ENCODE results near the gene RILP.

RILP gene

DNA sequence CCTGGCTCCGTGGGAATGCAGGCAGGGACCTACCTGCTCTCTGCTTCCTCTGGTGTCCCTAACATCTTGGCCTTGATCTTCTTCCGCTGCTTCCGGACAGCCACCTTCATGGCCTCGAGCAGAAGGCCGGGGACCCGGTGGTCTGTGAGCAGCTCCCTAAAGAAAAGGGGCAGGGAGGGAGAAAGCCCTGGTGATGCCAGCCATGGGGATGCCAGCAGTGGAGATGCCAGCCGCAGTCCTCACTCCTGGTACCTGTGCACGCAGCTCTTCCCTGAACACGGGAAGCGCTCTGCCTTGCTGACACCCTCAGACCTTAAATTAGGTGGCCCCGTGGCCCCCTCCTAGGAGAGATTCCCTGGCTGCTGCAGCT, 1.9 kb downstream of the RILP start:
- DNase-seq = no peak

DNA sequence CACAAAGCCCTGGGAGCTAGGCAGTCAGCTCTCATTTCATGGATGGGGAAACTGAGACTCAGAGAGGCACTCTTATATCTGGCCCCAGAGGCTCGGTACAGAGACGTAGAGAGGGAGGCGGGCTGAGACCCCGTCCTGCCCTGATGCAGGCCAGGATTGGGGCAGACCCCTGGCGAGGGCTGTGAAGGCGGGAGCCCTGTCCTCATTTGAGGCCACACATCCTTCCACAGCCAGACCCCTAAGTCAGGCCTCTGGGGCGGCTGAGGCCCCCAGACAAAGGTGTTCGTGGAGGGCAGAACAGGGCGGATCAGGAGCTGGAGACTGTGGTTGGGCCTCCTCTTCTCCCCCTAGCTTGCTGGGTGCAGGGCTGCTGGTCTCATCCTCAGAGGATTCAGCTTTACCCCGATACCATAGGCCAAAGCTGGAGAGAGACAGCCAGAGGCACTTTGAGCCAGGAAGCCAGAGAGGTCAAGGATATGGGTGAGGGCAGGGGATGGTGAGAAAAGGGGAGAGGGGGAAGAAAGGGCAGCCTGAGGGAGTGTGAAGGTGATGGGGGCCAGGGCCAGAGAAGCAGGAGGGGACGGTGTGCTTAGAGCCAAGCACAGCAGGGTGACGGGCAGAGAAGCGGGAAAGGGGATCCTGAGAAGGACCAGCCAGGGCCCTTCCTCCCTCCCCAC, 3.3 kb downstream of the RILP start:
- no peak for DNase-seq

DNA sequence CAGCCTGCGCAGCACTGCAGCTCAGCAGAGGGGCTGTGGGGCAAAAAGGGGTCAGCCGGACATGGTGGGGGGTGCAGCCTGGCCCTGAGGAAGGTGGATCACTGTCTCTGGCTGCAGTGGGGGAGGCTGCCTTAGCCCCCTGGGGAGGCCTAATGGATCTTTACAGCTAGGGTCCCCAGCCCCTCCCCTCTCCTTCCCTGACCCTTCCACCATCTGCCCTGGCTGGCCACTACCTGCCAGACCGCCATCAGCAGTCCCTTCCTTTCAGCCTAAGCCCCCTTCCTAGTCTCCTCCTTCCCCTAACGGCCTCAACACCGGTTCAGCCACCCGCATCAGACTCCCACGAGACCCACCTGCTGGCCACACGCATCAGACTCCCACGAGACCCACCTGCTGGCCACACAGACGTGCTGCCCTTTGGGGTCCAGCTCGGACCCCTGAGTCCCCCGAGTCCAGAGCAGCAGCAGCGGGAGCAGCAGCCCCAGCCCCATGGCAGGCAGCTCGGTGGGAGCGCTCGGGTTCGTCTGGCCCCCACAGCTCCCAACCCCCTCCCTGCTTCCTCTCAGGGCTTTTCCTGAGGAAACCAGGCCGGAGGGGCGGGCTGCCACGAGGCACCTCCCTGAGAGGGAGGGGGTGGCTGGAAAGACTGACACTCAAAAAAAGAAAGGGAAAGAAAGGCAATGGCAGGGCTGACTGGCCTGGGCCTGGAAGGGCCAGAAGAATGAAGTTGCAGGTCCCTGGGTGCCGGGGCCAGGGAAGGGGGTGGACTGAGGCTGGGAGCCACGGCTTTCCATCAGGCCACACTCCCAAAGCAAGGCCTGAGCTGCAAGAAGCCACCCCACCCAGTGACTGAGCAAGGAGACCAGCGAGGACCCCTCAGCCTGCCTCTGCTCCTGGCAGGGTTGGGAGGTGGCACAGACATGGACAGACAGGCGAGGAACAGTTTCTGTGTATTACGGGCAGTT, 4.2 kb downstream of the RILP start, which contains the start of gene SCARF1:
Gene SCARF1, minus strand, starts transcription at position 526 of the 965 bp plus-strand sequence. Its CDS starts 35 bp downstream, at position 491.
- no peak for DNase-seq

DNA sequence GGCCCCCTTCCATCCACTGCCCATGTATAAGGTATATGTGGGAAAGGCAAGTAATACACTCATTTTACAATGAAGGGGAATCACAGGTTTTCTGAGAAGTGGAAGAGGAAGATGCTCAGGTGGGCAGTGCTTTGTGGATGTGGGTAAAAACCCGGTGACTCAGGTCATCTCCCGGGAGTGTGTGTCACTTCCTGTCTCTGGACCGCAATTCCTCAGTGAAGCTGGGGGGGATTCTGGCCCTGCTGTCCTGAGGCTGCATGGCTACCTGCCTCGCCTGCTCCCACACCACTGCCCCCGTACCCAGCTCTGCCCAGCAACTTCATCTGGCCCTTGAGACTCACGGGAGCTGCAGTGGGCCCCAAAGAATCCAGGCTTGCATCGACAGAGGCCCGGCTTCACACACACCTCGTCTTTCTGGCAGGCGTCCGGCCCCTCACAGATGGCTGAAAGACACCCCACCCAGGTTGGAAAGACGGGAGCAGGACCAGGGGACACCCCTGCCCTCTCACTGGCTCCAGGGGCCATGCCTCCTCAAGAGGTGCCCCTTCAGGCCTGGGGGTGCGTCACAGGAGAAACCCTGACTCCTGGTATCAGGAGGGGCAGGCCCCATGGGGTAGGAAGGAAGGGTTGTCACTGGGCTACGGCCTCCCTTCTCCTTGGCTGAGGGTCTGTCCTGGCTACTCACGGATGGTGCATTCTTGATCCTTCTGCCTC, 5.0 kb downstream of the RILP start:
- DNase-seq = peak; percentile 33 to 70

DNA sequence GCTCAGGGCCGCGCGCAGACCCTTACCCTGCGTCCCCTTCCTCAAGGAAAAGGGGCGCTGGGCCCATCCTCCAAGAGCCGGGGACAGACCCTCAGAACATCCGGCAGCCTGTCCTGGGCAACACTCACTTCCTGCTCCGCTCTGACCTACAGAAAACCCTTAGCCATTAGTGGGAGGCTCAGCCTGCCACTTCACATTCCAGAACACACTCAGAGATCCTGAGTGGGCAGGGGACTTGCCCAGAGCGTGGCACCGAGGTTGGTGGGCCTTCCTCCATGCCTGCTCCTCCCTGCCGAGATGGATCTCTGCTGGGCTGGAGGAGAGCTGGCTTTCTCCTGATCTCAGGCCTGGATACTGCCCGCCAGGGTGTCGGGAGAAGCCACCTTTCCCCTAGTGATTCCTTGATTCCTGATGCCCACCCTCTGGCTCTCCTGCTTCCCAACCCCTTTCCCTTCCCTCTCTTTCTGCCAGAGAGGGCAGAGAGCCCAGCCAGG, 5.6 kb downstream of the RILP start:
- no peak for DNase-seq

DNA sequence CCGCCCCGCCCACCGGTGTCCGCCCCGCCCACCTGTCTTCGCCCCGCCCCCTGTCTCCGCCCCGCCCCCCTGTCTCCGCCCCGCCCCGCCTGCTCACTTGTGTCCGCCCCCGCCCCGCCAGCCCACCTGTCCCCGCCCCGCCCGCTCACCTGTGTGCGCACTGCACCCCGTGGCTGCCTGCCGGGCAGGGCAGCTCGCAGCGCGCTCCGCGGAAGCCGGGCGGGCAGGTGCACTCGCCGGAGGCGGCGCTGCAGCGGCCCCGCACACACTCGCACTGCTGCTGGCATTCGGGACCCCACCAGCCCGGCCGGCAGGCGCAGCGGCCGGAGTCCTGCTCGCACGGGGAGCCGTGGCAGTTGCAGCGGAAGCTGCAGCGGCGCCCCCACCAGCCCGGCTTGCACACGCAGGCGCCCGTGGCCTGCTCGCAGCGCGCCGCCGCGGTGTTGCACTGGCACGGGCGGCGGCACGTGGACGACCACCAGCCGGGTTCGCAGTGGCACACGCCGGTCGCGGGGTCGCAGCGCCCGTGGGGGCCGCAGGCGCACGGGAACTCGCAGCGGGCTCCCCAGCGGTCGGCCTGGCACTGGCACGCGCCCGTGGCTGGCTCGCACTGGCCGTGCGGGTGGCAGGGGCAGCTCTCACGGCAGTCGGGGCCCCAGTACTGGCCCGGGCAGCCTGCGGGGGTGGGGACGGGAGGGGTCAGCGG, 6.2 kb downstream of the RILP start:
- peak; percentile 68 to 75 for DNase-seq

DNA sequence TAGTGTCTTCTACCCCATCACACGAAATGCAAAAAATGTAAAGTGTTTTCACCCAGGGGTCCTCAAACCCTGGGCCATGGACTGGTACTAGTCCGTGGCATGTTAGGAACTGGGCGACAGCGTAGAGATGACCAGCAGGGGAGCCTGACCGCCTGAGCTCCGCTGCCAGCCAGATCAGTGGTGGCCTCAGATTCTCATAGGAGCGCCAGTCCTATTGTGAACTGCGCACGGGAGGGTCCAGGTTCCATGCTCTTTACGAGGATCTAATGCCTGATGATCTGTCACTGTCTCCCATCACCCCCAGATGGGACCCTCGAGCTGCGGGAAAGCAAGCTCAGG, 8.6 kb downstream of the RILP start:
- DNase-seq = no peak

DNA sequence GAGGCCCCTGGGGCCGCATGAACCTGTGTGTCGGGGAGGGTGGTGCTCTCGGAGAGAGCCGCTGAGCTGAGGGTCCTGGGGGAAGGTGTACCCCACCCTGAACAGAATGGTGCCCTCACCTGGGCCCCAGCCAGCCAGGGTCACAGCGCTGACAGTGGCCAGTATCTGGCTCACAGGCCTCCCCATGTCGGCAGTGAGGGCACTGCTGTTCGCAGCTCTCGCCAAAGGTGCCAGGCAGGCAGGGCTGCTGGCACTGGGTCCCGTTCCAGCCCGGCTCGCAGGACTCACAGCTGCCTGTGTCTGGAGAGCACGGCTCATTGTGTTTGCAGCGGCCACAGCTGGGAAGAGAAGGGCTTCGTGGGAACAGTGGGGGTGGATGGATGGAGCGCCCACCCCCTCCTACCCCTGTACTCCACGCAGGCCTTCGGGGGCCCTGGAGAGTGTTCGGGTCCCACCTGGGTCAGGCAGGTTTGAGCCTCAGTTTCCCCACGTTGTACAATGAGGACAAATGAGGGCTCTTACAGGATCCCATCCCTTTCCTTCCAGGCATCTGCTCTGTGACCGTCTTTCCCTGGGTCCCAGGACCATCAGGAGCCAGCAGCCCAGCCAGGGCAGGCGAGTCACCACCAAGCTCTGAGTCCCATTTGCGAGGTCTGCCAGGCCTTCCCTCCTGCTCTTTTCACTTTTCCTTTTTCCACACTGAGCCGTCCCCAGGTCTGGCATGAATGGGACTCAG, 9.2 kb downstream of the RILP start:
- no peak for DNase-seq

DNA sequence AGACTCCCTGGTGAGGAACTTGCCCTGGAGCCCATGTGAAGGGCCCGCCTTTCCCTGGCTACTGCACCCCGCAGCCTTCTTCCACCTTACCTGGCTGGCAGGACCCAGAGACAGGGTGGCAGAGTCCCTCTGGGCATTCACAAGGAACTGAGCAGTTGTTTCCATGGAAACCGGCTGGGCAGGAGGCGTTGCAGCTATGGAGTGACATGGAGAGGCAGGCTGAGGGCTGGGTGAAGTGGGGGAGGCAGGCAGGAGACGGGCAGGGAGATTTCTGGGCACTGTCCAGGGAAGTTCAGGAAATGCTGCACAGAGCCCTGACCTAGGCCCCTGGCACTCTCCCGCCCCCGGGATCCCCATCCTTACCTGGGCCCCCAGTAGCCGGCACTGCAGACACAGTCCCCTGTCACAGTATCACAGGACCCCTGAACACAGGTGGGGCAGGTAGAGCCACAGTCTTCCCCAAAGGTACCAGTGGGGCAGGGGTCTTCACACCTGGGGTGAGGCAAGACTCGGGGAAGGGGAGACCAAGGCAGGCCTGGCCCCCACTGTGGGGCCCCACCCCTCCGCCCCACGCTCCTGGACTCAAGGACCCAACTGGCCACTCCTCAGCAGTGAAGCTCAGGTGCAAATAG, 10.0 kb downstream of the RILP start:
- no peak for DNase-seq

DNA sequence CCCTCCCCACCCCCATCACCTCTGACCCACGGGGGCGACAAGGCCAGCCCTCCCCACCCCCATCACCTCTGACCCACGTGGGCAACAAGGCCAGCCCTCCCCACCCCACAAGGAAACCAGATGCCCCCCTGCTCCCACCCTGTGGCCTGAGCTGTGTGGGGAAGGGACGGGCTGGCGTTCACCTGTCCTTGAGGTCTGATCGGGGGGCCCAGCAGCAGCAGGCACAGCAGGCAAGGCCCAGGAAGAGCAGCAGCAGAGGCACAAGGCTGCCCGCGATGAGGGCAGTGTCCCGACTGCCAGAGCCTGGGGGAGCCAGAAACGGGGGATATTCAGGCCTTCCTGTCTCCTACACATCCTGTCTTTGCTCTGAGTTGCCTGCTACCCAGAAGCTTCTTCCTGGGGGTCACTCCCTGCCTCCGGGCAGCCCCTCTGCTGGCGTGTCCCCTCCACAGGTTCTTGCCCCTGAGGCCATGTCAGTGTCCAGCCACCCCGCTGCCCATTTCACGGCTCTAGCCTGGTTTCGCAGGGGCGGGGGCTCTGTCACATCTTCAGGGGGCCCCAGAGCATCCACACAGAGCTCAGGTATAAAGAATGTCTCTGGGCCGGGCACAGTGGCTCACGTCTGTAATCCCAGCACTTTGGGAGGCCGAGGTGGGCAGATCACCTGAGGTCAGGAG, 10.9 kb downstream of the RILP start:
- DNase-seq = no peak

DNA sequence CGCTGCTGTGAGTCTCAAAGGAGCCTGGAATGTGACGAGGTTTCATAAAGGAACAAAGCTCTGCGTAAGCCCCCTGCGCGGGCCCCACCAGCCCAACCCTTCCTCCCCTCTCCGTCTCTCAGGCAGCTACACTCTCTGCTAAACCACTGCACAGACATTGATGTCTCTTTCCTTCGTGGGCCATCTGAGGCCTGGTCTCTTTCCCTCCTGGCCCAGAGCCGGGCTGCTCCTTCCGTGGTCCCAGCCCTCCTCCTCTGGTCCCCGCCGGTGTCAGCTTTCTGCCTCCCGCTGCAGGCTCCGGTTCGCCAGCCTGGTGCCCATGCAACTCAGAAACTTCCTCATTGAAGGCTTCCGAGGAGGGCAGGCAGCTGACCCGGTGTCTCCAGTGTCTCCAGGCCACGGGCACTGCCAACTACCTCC, 11.5 kb downstream of the RILP start:
- no peak for DNase-seq

DNA sequence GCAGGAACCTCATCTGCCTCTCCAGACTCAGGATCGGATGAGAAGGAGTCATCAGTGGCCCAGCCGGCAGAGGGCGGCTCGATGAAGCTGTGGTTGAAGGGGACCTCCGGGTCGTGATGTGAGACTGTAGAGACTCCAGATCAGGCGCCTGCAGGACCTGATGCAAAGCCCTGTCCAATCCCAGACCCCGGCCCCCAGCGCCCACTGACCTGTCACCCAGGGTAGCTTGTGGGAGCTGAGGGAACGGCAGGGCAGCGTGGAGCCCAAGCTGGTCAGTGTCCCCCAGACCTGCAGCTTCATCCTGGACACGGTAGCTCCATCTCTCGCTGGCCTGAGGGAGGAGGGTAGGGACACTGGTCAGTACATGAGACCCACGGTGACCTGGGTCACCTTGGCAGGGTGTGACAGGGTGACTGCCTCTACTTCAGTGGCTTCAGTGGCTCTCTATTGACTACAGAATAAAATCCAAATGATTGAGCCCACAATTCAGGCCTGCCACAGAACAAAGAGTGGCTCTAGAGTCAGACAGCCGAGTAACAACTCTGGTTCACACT, 12.9 kb downstream of the RILP start:
- DNase-seq = no peak

DNA sequence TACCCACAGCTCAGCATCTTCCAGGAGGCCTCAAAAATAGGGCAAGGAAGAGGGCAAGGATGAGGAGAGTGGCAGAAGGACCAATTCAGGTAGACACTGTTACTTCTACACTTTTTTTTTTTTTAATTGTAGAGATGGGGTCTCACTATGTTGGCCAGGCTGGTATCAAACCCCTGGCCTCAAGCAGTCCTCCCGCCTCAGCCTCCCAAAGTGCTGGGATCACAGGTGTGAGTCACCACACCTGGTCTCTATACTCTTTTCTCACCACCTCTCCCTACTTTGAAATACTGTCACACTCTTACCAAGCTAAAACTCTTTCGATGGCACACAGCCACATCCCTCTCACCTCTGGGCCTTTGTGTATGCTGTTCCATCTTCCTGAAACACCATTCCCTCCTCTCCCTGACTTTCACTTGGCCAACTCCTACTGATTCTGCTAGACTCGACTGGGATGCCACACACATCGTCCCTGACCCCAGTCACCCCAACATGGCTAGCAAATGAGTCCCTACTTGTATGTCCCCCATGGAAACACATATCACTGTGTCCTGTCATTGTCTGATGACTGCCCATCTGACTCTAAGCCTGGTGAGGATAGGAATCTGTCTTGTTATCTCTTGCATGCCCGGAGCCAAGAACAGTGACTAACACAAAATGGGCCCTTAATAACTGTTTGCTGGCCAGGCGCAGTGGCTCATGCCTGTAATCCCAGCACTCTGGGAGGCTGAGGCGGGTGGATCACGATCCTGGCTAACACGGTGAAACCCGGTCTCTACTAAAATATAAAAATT, 13.8 kb downstream of the RILP start:
- no peak for DNase-seq

DNA sequence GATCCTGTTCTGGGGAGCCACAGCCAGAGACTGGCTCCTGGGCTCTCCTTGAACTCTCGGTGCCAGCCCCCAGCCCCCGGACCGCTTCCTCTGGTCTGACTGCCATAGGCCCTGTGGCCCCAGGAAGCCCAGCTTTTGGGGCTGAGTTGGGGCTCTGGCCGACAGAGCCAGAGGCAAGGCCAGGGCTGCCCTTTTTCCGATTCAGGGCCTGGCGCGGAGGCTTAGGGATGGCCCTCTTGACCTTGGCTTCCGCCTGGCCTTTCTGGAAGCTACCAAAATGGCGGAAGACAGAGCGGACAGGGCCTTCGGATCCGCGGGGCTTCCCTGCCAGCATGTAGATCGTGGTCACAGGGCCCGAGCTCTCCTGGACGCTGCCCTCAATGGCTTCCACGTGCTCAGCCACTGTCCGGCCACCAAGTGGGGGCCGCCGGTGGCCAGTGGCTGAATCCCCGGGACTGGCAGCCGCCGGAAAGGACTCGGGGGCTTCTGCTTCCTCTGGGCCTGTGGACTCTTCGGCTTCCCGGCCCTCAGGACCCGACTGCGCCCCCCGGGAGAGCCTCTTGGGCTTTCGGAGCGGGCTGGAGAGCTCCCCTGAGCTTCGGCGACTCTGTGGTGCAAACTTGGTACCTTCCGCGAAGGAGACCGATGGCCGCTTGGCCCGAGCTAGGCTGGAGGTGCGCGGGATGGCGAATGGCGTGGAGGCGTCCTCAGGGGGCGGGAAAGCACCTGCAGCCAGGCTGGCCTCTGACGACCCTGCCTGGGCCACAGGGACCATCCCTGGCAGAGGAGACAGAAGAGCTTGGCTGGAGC, 14.6 kb downstream of the RILP start:
- no peak for DNase-seq

DNA sequence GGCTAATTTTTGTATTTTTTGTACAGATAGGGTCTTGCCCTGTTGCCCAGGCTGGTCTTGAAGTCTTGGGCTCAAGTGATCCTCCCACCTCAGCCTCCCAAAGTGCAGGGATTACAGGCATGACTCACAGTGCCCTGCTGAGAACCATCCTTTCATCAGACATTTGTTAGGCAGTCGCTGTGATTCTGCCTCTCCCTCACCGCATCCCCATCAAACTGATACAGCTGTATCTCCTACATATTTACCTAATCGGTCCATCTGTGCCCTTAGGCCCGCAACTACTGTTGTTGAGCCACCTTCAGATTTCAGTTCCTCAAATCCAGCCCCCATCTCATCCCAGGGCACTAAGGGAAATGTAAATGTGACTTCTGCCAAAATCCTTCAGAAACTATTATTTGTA, 19.0 kb downstream of the RILP start:
- DNase-seq = no peak

DNA sequence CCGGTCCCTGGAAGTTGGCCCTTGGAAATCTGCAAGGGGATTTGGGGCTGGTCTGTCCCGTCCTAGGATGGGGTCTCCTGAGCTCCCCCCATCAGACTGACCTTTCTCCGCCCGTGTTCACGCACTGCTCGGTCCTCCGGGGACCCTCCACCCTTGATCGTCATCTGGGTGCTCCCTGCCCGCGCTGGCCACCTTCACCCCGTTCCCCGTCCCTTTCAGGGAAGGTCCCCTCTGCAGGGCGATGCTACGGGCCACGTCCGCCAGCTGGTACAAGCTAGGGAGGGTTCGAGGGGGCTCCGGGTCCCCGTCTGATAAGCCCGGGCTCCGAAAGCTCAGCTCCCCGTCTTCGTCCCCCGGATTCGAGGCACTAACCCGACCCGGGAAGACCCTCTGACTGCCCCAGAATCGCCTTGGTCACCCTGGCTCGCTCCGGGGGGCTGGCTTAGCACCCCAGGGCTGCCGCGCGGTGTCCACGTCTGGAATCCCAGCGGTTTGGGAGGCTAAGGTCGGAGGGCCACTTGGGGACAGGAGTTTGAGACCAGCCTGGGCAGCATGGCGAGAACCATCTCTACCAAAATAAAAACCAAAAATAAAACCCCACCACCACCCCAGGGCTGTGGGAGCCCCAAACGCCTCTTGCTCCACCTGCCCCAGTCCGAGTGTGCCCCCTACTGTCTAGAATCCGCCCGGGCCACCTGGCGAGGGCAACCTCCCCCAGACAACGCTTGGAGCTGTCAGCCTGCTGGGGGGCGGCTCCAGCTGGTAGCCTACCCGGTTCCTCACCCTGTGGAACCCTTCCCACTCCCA, 20.0 kb downstream of the RILP start:
- peak; percentile 74 to 82 for DNase-seq

DNA sequence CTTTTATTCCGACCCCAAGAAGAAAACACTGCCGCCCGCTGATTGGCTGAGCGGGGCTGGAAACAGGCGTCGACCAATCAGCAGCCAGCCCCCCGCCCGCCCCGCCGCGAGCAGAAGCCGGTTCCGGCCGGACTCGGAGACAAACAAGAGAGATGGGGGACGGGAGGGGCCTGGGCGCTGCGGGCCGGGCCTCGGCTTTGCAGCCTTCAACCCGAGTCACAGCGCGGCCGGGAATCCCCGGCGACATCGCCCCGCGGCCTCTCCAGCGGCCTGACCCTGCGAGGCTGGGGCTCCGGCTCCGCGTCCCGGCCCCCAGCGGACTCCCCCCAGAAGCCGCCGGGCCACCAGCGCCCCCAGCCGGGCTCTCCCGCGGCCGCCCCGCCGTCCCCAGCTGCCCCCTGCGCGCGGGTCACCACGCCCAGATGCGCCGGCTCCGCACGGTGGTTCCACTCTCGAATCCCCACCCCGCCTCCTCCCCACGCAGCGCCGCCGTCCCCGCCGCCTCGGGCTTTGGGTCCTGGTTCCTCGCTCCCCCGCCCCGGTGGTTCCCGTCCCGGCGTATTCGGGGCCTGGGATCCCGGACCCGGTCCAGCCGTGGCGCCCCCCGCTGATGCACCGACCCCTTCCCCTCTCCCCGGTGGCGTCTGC, 20.7 kb downstream of the RILP start:
- peak; percentile 93 to 94 for DNase-seq
